ENCODE measurements around the gene UVRAG.

The UVRAG gene

GRCh38 chr11:75954039-75954438 lies 139.0 kb downstream of the UVRAG start:
- H3K23ac ChIP-seq (ENCODE audit: low read depth, low read length, poor library complexity): no peak overlapping the region
- DNase-seq (ENCODE audit: low spot score): no peak
- H3K14ac ChIP-seq (ENCODE audit: low read length): no peak overlapping the region
- no peak overlapping the region for H3K4ac ChIP-seq (ENCODE audit: low read length)
- no peaks in the 10 kb centered on the region for H3K9me3 ChIP-seq (replicated peaks in 1 of 2; ENCODE audit: control insufficient read depth in 2 of 2, insufficient read depth in 1 of 2, low read depth in 1 of 2, low read length in 2 of 2)
- no peak overlapping the region for H3K9ac ChIP-seq (ENCODE audit: low read depth, low read length, poor library complexity)
- H3K27me3 ChIP-seq (ENCODE audit: control insufficient read depth in 3 of 3, insufficient read depth in 3 of 3, low read depth in 1 of 3, low read length in 3 of 3): no peaks in the 10 kb centered on the region
- H2BK12ac ChIP-seq (ENCODE audit: low read length): no peak overlapping the region
- no peaks in the 10 kb centered on the region for H3K4me1 ChIP-seq (ENCODE audit: control insufficient read depth in 2 of 2, insufficient read depth in 1 of 2, low read depth in 1 of 2, low read length in 2 of 2)
- no peak overlapping the region for H3K18ac ChIP-seq (ENCODE audit: low read length)
- no peak overlapping the region for H3K27ac ChIP-seq (replicated peaks; ENCODE audit: low read length)
- H2AK5ac ChIP-seq (ENCODE audit: low read depth, low read length): no peak overlapping the region
- H3K79me1 ChIP-seq (ENCODE audit: low read depth, low read length): no peaks in the 10 kb centered on the region
- no CpG with 5 or more reads among the region's 2 CpGs for WGBS, 2 donors (ENCODE audit: extremely low coverage in 2 of 2, insufficient read length in 2 of 2, insufficient replicate concordance in 1 of 2)
- H2BK15ac ChIP-seq (ENCODE audit: low read length): no peak overlapping the region
- no peak overlapping the region for H3K4me2 ChIP-seq (ENCODE audit: insufficient read depth, low read length, poor library complexity, severe bottlenecking)
- no peak overlapping the region for H4K8ac ChIP-seq (ENCODE audit: low read depth, low read length)
- no peak overlapping the region for H4K91ac ChIP-seq (ENCODE audit: low read depth, low read length, poor library complexity)
- no peak overlapping the region for H3K4me3 ChIP-seq (ENCODE audit: low read length in 2 of 2)
- no peak overlapping the region for H2BK120ac ChIP-seq (ENCODE audit: low read depth, low read length)
- H2AFZ ChIP-seq (ENCODE audit: low read length): no peak overlapping the region
- no peaks in the 10 kb centered on the region for H3K36me3 ChIP-seq (replicated peaks in 1 of 2; ENCODE audit: control insufficient read depth in 2 of 2, insufficient read depth in 2 of 2, low read length in 2 of 2)
- no peak overlapping the region for H2BK5ac ChIP-seq (ENCODE audit: low read length)

- no peak overlapping the region for H4K91ac ChIP-seq (ENCODE audit: low read depth, low read length, poor library complexity)
- H3K14ac ChIP-seq (ENCODE audit: low read length): no peak overlapping the region
- H2AFZ ChIP-seq (ENCODE audit: low read length): no peak overlapping the region
- H3K27ac ChIP-seq (replicated peaks; ENCODE audit: low read length): no peak overlapping the region
- no peak for DNase-seq (ENCODE audit: low spot score)
- H3K9me3 ChIP-seq (replicated peaks in 1 of 2; ENCODE audit: control insufficient read depth in 2 of 2, insufficient read depth in 1 of 2, low read depth in 1 of 2, low read length in 2 of 2): no peaks in the 10 kb centered on the region
- H3K4ac ChIP-seq (ENCODE audit: low read length): no peak overlapping the region
- no peak overlapping the region for H3K4me2 ChIP-seq (ENCODE audit: insufficient read depth, low read length, poor library complexity, severe bottlenecking)
- H3K4me3 ChIP-seq (ENCODE audit: low read length in 2 of 2): no peak overlapping the region
- H3K18ac ChIP-seq (ENCODE audit: low read length): no peak overlapping the region
- no peak overlapping the region for H4K8ac ChIP-seq (ENCODE audit: low read depth, low read length)
- H3K9ac ChIP-seq (ENCODE audit: low read depth, low read length, poor library complexity): no peak overlapping the region
- WGBS, 2 donors (ENCODE audit: extremely low coverage in 2 of 2, insufficient read length in 2 of 2, insufficient replicate concordance in 1 of 2): no CpG with 5 or more reads among the region's 5 CpGs
- H3K4me1 ChIP-seq (ENCODE audit: control insufficient read depth in 2 of 2, insufficient read depth in 1 of 2, low read depth in 1 of 2, low read length in 2 of 2): no peaks in the 10 kb centered on the region
- no peak overlapping the region for H2BK120ac ChIP-seq (ENCODE audit: low read depth, low read length)
- H3K23ac ChIP-seq (ENCODE audit: low read depth, low read length, poor library complexity): no peak overlapping the region
- no peaks in the 10 kb centered on the region for H3K27me3 ChIP-seq (ENCODE audit: control insufficient read depth in 3 of 3, insufficient read depth in 3 of 3, low read depth in 1 of 3, low read length in 3 of 3)
- no peak overlapping the region for H2BK12ac ChIP-seq (ENCODE audit: low read length)
- no peak overlapping the region for H2BK5ac ChIP-seq (ENCODE audit: low read length)
- no peaks in the 10 kb centered on the region for H3K79me1 ChIP-seq (ENCODE audit: low read depth, low read length)
- H3K36me3 ChIP-seq (replicated peaks in 1 of 2; ENCODE audit: control insufficient read depth in 2 of 2, insufficient read depth in 2 of 2, low read length in 2 of 2): no peaks in the 10 kb centered on the region
- no peak overlapping the region for H2AK5ac ChIP-seq (ENCODE audit: low read depth, low read length)
- no peak overlapping the region for H2BK15ac ChIP-seq (ENCODE audit: low read length)
These were observed 140.4 kb downstream of the UVRAG start for GRCh38 chr11:75955443-75955842.

- WGBS, 2 donors (ENCODE audit: extremely low coverage in 2 of 2, insufficient read length in 2 of 2, insufficient replicate concordance in 1 of 2): no CpG with 5 or more reads among the region's 2 CpGs
- H3K9me3 ChIP-seq (replicated peaks in 1 of 2; ENCODE audit: control insufficient read depth in 2 of 2, insufficient read depth in 1 of 2, low read depth in 1 of 2, low read length in 2 of 2): no peaks in the 10 kb centered on the region
- H2AK5ac ChIP-seq (ENCODE audit: low read depth, low read length): no peak overlapping the region
- no peak overlapping the region for H4K8ac ChIP-seq (ENCODE audit: low read depth, low read length)
- no peak overlapping the region for H3K4me3 ChIP-seq (ENCODE audit: low read length in 2 of 2)
- no peak overlapping the region for H2BK5ac ChIP-seq (ENCODE audit: low read length)
- H2AFZ ChIP-seq (ENCODE audit: low read length): no peak overlapping the region
- no peak overlapping the region for H2BK15ac ChIP-seq (ENCODE audit: low read length)
- no peak overlapping the region for H3K23ac ChIP-seq (ENCODE audit: low read depth, low read length, poor library complexity)
- no peaks in the 10 kb centered on the region for H3K79me1 ChIP-seq (ENCODE audit: low read depth, low read length)
- no peak overlapping the region for H3K9ac ChIP-seq (ENCODE audit: low read depth, low read length, poor library complexity)
- no peaks in the 10 kb centered on the region for H3K27me3 ChIP-seq (ENCODE audit: control insufficient read depth in 3 of 3, insufficient read depth in 3 of 3, low read depth in 1 of 3, low read length in 3 of 3)
- H2BK120ac ChIP-seq (ENCODE audit: low read depth, low read length): no peak overlapping the region
- no peak for DNase-seq (ENCODE audit: low spot score)
- H3K18ac ChIP-seq (ENCODE audit: low read length): no peak overlapping the region
- no peaks in the 10 kb centered on the region for H3K4me1 ChIP-seq (ENCODE audit: control insufficient read depth in 2 of 2, insufficient read depth in 1 of 2, low read depth in 1 of 2, low read length in 2 of 2)
- no peak overlapping the region for H3K27ac ChIP-seq (replicated peaks; ENCODE audit: low read length)
- no peak overlapping the region for H3K4ac ChIP-seq (ENCODE audit: low read length)
- no peak overlapping the region for H3K4me2 ChIP-seq (ENCODE audit: insufficient read depth, low read length, poor library complexity, severe bottlenecking)
- no peak overlapping the region for H2BK12ac ChIP-seq (ENCODE audit: low read length)
- H3K36me3 ChIP-seq (replicated peaks in 1 of 2; ENCODE audit: control insufficient read depth in 2 of 2, insufficient read depth in 2 of 2, low read length in 2 of 2): no peaks in the 10 kb centered on the region
- no peak overlapping the region for H3K14ac ChIP-seq (ENCODE audit: low read length)
- no peak overlapping the region for H4K91ac ChIP-seq (ENCODE audit: low read depth, low read length, poor library complexity)
These were observed 144.5 kb downstream of the UVRAG start for GRCh38 chr11:75959540-75959939.

- no peak overlapping the region for H2BK12ac ChIP-seq (ENCODE audit: low read length)
- H3K27me3 ChIP-seq (ENCODE audit: control insufficient read depth in 3 of 3, insufficient read depth in 3 of 3, low read depth in 1 of 3, low read length in 3 of 3): no peaks in the 10 kb centered on the region
- no peak overlapping the region for H3K4me2 ChIP-seq (ENCODE audit: insufficient read depth, low read length, poor library complexity, severe bottlenecking)
- H3K9me3 ChIP-seq (replicated peaks in 1 of 2; ENCODE audit: control insufficient read depth in 2 of 2, insufficient read depth in 1 of 2, low read depth in 1 of 2, low read length in 2 of 2): no peaks in the 10 kb centered on the region
- H3K27ac ChIP-seq (replicated peaks; ENCODE audit: low read length): no peak overlapping the region
- no peak overlapping the region for H2BK120ac ChIP-seq (ENCODE audit: low read depth, low read length)
- DNase-seq (ENCODE audit: low spot score): no peak
- no peaks in the 10 kb centered on the region for H3K4me1 ChIP-seq (ENCODE audit: control insufficient read depth in 2 of 2, insufficient read depth in 1 of 2, low read depth in 1 of 2, low read length in 2 of 2)
- H3K79me1 ChIP-seq (ENCODE audit: low read depth, low read length): no peaks in the 10 kb centered on the region
- H3K18ac ChIP-seq (ENCODE audit: low read length): no peak overlapping the region
- no peak overlapping the region for H3K4me3 ChIP-seq (ENCODE audit: low read length in 2 of 2)
- no peak overlapping the region for H2AK5ac ChIP-seq (ENCODE audit: low read depth, low read length)
- H4K91ac ChIP-seq (ENCODE audit: low read depth, low read length, poor library complexity): no peak overlapping the region
- H3K14ac ChIP-seq (ENCODE audit: low read length): no peak overlapping the region
- no peak overlapping the region for H3K9ac ChIP-seq (ENCODE audit: low read depth, low read length, poor library complexity)
- WGBS, 2 donors (ENCODE audit: extremely low coverage in 2 of 2, insufficient read length in 2 of 2, insufficient replicate concordance in 1 of 2): no CpG with 5 or more reads among the region's 2 CpGs
- no peak overlapping the region for H4K8ac ChIP-seq (ENCODE audit: low read depth, low read length)
- no peaks in the 10 kb centered on the region for H3K36me3 ChIP-seq (replicated peaks in 1 of 2; ENCODE audit: control insufficient read depth in 2 of 2, insufficient read depth in 2 of 2, low read length in 2 of 2)
- H3K4ac ChIP-seq (ENCODE audit: low read length): no peak overlapping the region
- H2BK5ac ChIP-seq (ENCODE audit: low read length): no peak overlapping the region
- H3K23ac ChIP-seq (ENCODE audit: low read depth, low read length, poor library complexity): no peak overlapping the region
- H2BK15ac ChIP-seq (ENCODE audit: low read length): no peak overlapping the region
- no peak overlapping the region for H2AFZ ChIP-seq (ENCODE audit: low read length)
These were observed 149.1 kb downstream of the UVRAG start for GRCh38 chr11:75964071-75964470.

All from neuronal stem cell (in vitro differentiated cells).